Upper lobe of left lung (tissue), 4 donors: ENCODE measurements around the gene NLRP4.

Experiments used
- EP300 ChIP-seq, 4 donors: sonication (generic); formaldehyde crosslinking; IDR thresholded peaks; one replicate each; pipeline ENCODE4 v1.5.1; 2017; ENCODE audit warnings: antibody characterized with exemption in 4 of 4, control low read depth in 2 of 4
- POLR2A ChIP-seq, 4 donors: fragments of 450-650 bp; IDR thresholded peaks; one replicate each; pipeline ENCODE4 v1.5.1; 2016 to 2017; ENCODE audit warnings: antibody characterized with exemption in 4 of 4, mild to moderate bottlenecking in 2 of 4
- POLR2AphosphoS5 ChIP-seq, 2 donors: sonication (generic); formaldehyde crosslinking; IDR thresholded peaks; one replicate each; pipeline ENCODE4 v1.5.1; 2017; ENCODE audit warnings: antibody characterized with exemption in 2 of 2
- TF ChIP-seq, protein P1 (sequence below), 6 experiments: fragments of 450-650 bp in 4 of 6; fragments of 200-600 bp in 2 of 6; sonication (generic) in 2 of 6; IDR thresholded peaks; one replicate each; pipeline ENCODE4 v1.5.1; 2016 to 2019; ENCODE audit warnings: antibody characterized with exemption in 6 of 6

DNA sequence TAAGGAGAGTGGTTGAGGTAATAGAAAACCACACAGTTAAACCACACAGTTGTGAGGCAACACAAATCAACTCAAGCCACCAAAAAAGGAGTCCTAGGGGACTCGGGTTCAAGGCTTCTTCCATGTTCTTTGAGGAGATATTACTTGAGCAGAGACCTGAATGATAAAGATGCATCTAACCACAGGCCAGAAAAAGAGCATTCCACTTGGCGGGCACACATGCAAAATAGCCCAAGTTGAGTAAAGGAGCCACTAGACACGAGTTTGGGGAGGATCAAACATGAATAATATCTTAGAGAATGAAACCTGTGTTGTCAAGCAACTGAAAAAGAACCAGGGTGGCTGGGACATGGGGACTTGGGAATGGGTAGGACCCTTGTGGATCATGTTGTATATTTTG lies 30.2 kb downstream of the NLRP4 start:
- TF ChIP-seq, protein P1, sequence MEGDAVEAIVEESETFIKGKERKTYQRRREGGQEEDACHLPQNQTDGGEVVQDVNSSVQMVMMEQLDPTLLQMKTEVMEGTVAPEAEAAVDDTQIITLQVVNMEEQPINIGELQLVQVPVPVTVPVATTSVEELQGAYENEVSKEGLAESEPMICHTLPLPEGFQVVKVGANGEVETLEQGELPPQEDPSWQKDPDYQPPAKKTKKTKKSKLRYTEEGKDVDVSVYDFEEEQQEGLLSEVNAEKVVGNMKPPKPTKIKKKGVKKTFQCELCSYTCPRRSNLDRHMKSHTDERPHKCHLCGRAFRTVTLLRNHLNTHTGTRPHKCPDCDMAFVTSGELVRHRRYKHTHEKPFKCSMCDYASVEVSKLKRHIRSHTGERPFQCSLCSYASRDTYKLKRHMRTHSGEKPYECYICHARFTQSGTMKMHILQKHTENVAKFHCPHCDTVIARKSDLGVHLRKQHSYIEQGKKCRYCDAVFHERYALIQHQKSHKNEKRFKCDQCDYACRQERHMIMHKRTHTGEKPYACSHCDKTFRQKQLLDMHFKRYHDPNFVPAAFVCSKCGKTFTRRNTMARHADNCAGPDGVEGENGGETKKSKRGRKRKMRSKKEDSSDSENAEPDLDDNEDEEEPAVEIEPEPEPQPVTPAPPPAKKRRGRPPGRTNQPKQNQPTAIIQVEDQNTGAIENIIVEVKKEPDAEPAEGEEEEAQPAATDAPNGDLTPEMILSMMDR (IDR thresholded peaks at IDR 0.05): no peak
- no peak for TF ChIP-seq POLR2A (IDR thresholded peaks at IDR 0.05)
- TF ChIP-seq EP300 (IDR thresholded peaks at IDR 0.05): no peak
- no peak for TF ChIP-seq POLR2AphosphoS5 (IDR thresholded peaks at IDR 0.05)
